HepG2 (cell line): ENCODE data around the gene RASSF4. TPM values are rescaled to one million over a fixed set of nuclear protein-coding genes. Genes with fewer than 3 reads are reported as not detected.

Source experiments
- CHD4 ChIP-seq: fragments of 200-600 bp; sonication (generic); IDR thresholded peaks from 2 replicates; pipeline ENCODE4 v1.7.0; 2017; ENCODE audit warnings: mild to moderate bottlenecking, low read length, borderline replicate concordance
- MNT ChIP-seq: fragments of 450-650 bp; IDR thresholded peaks from 2 replicates; pipeline ENCODE4 v1.6.1; 2016
- NPAS2 ChIP-seq: sonication (generic); formaldehyde crosslinking; IDR thresholded peaks from 2 replicates; pipeline ENCODE4 v1.8.0; 2022; ENCODE audit warnings: mild to moderate bottlenecking, missing genetic modification reagents, borderline replicate concordance
- PRDM15 ChIP-seq: sonication (generic); formaldehyde crosslinking; IDR thresholded peaks from 2 replicates; pipeline ENCODE4 v1.4.0; 2020; ENCODE audit warnings: missing genetic modification reagents
- PRDM4 ChIP-seq: sonication (generic); formaldehyde crosslinking; IDR thresholded peaks from 2 replicates; pipeline ENCODE4 v1.9.0; 2021; ENCODE audit warnings: missing genetic modification reagents, borderline replicate concordance
- SRF ChIP-seq: IDR thresholded peaks from 2 replicates; pipeline ENCODE4 v1.6.1; 2011; ENCODE audit warnings: mild to moderate bottlenecking, low read depth, low read length, moderate library complexity
- ZBTB46 ChIP-seq: sonication (generic); formaldehyde crosslinking; IDR thresholded peaks from 2 replicates; pipeline ENCODE4 v1.4.0; 2020; ENCODE audit warnings: mild to moderate bottlenecking, missing genetic modification reagents, borderline replicate concordance
- ZNF34 ChIP-seq: sonication (generic); formaldehyde crosslinking; IDR thresholded peaks from 2 replicates; pipeline ENCODE4 v1.4.0; 2020; ENCODE audit warnings: mild to moderate bottlenecking, missing genetic modification reagents, borderline replicate concordance
- ZNF354B ChIP-seq: sonication (generic); formaldehyde crosslinking; IDR thresholded peaks from 2 replicates; pipeline ENCODE4 v1.8.0; 2022; ENCODE audit warnings: mild to moderate bottlenecking, missing genetic modification reagents
- ZNF747 ChIP-seq: sonication (generic); formaldehyde crosslinking; IDR thresholded peaks from 2 replicates; pipeline ENCODE4 v1.8.1; 2023; ENCODE audit warnings: missing genetic modification reagents, mild to moderate bottlenecking, borderline replicate concordance
- ZNF83 ChIP-seq: sonication (generic); formaldehyde crosslinking; IDR thresholded peaks from 2 replicates; pipeline ENCODE4 v1.4.0; 2020; ENCODE audit warnings: missing genetic modification reagents, mild to moderate bottlenecking, borderline replicate concordance
- polyA plus RNA-seq, 8 experiments: library from polyadenylated mRNA; depleted of rRNA in 3 of 8; stranded (reverse) in 7 of 8; unstranded in 1 of 8; fragments of >200 nt; fragmentation: Illumina TruSeq in 4 of 8; extraction: Trizol in 4 of 8; gene quantifications; 2 replicates each; pipeline versions ENCODE4 v1.2.1 to v1.2.3, GENCODE V29; 2011 to 2016; ENCODE audit warnings: low read depth in 4 of 8, missing spikeins in 1 of 8, mixed read lengths in 1 of 8; ENCODE audit not compliant: insufficient read depth in 1 of 8
- total RNA-seq, 5 experiments: library from RNA; depleted of rRNA; stranded (reverse); fragments of >200 nt; fragmentation: Illumina TruSeq; extraction: Trizol; gene quantifications; 2 replicates each; pipeline ENCODE4 v1.2.3, GENCODE V29; 2016; ENCODE audit warnings: low read depth in 1 of 5
- TF ChIP-seq, protein P1 (sequence below): IDR thresholded peaks from 2 replicates; pipeline ENCODE4 v1.6.1; 2012; ENCODE audit warnings: low read length, improper control_type of control experiment
- TF ChIP-seq, protein P2 (sequence below): sonication (generic); formaldehyde crosslinking; IDR thresholded peaks from 2 replicates; pipeline ENCODE4 v1.4.0; 2020; ENCODE audit warnings: missing genetic modification reagents

Gene RASSF4
- total and polyA plus RNA-seq, 2 of the 13 experiments (the other 11 are each of a cell fraction or from before 2014, with no cell fraction given) = 34.0 to 51.7 TPM

GRCh38 chr10:44978570-44979280 is 19.1 kb downstream of the RASSF4 start, which contains the start of gene DEPP1 (continued):
- TF ChIP-seq, protein P1, sequence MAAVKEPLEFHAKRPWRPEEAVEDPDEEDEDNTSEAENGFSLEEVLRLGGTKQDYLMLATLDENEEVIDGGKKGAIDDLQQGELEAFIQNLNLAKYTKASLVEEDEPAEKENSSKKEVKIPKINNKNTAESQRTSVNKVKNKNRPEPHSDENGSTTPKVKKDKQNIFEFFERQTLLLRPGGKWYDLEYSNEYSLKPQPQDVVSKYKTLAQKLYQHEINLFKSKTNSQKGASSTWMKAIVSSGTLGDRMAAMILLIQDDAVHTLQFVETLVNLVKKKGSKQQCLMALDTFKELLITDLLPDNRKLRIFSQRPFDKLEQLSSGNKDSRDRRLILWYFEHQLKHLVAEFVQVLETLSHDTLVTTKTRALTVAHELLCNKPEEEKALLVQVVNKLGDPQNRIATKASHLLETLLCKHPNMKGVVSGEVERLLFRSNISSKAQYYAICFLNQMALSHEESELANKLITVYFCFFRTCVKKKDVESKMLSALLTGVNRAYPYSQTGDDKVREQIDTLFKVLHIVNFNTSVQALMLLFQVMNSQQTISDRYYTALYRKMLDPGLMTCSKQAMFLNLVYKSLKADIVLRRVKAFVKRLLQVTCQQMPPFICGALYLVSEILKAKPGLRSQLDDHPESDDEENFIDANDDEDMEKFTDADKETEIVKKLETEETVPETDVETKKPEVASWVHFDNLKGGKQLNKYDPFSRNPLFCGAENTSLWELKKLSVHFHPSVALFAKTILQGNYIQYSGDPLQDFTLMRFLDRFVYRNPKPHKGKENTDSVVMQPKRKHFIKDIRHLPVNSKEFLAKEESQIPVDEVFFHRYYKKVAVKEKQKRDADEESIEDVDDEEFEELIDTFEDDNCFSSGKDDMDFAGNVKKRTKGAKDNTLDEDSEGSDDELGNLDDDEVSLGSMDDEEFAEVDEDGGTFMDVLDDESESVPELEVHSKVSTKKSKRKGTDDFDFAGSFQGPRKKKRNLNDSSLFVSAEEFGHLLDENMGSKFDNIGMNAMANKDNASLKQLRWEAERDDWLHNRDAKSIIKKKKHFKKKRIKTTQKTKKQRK = no peak
- TF ChIP-seq ZBTB46 (CRISPR knock-in tag) = no peak
- TF ChIP-seq CHD4 = peak; percentile 60; the same call in 1 of the 2 replicates
- TF ChIP-seq SRF = peak; percentile 97
- TF ChIP-seq ZNF354B (CRISPR knock-in tag) = no peak; the same call in 1 of the 2 replicates
- no peak for TF ChIP-seq ZNF34
- TF ChIP-seq ZNF747 (CRISPR knock-in tag) = peak; percentile 96
- no peak; the same call in 1 of the 2 replicates for TF ChIP-seq PRDM4
- TF ChIP-seq PRDM15 = no peak
- TF ChIP-seq MNT = peak; percentile 53; the same call in 1 of the 2 replicates
- no peak; the same call in 1 of the 2 replicates for TF ChIP-seq ZNF83
- TF ChIP-seq NPAS2 (CRISPR knock-in tag) = no peak
- TF ChIP-seq, protein P2, sequence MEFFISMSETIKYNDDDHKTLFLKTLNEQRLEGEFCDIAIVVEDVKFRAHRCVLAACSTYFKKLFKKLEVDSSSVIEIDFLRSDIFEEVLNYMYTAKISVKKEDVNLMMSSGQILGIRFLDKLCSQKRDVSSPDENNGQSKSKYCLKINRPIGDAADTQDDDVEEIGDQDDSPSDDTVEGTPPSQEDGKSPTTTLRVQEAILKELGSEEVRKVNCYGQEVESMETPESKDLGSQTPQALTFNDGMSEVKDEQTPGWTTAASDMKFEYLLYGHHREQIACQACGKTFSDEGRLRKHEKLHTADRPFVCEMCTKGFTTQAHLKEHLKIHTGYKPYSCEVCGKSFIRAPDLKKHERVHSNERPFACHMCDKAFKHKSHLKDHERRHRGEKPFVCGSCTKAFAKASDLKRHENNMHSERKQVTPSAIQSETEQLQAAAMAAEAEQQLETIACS (CRISPR knock-in tag) = no peak
